Adrenal gland (tissue), 12 donors: ENCODE measurements around the gene PAQR6. TPM values are rescaled to one million over a fixed set of nuclear protein-coding genes. Genes with fewer than 3 reads are reported as not detected.

Experiments used
- DNase-seq, 7 donors: peaks; one replicate each; pipeline ENCODE4 v3.0.0-alpha.2; 2019 to 2020
- H3K27ac ChIP-seq, 5 donors: fragments of 200-600 bp; sonication (generic) in 4 of 5; 1 replicate in 3 of 5; 2 replicates in 2 of 5; pipeline versions ENCODE4 v1.5.1 to v1.8.0; 2016 to 2020; ENCODE audit warnings: mild to moderate bottlenecking in 1 of 5
- H3K27me3 ChIP-seq: fragments of 200-600 bp; 2 replicates; pipeline ENCODE4 v1.8.0; 2021
- H3K36me3 ChIP-seq, 2 donors: fragments of 200-600 bp; replicated peaks in 1 of 2; 1 replicate in 1 of 2; 2 replicates in 1 of 2; pipeline versions ENCODE4 v1.5.1 to v1.8.0; 2018 to 2022
- H3K4me1 ChIP-seq, 2 donors: fragments of 200-600 bp; replicated peaks in 1 of 2; 1 replicate in 1 of 2; 2 replicates in 1 of 2; pipeline versions ENCODE4 v1.5.1 to v1.8.0; 2018 to 2021
- H3K4me3 ChIP-seq, 4 donors: fragments of 200-600 bp; sonication (generic) in 3 of 4; one replicate each; pipeline ENCODE4 v1.5.1; 2016 to 2018
- H3K9me3 ChIP-seq, 3 donors: fragments of 200-600 bp; sonication (generic) in 1 of 3; replicated peaks in 1 of 3; 1 replicate in 2 of 3; 2 replicates in 1 of 3; pipeline versions ENCODE4 v1.5.1 to v1.8.0; 2016 to 2021
- POLR2A ChIP-seq, 2 donors: fragments of 450-650 bp; IDR thresholded peaks; one replicate each; pipeline ENCODE4 v1.6.1; 2017; ENCODE audit warnings: antibody characterized with exemption in 2 of 2, mild to moderate bottlenecking in 2 of 2, moderate library complexity in 1 of 2
- WGBS, 4 donors: extraction: QIAGEN DNeasy Blood & Tissue Kit in 2 of 4; methylation state at CpG; one replicate each; pipeline versions ENCODE4 v1.1.5 to v1.1.7; 2013 to 2017; 5-methylcytosine and 5-hydroxymethylcytosine counted together
- intact Hi-C, 2 donors: fragments of 100-400 bp; cut with DNase I; formaldehyde crosslinking; loops; one replicate each; pipeline versions ENCODE4 v1.14.1 to v1.15.0; 2022 to 2023
- polyA plus RNA-seq, 3 donors: library from polyadenylated mRNA; stranded (reverse); fragments of 200-250 nt in 2 of 3; fragments of 350-450 nt in 1 of 3; fragmentation: Illumina TruSeq in 1 of 3; extraction: RNeasy Lipid Tissue Mini Kit (QIAGEN cat#74804) in 1 of 3; gene quantifications; one replicate each; pipeline ENCODE4 v1.2.3, GENCODE V29; 2013 to 2014
- total RNA-seq, 9 donors: library from RNA; depleted of rRNA in 4 of 9; stranded (reverse); fragments of >200 nt in 4 of 9; fragments of 120-200 nt in 1 of 9; fragmentation: NEBNext Ultra II Directional in 1 of 9; extraction: Animal tissue kit (Norgen Biotek cat#: 25700) in 1 of 9; gene quantifications; one replicate each; pipeline versions ENCODE4 v1.1.0 to v1.2.4, GENCODE V29; 2013 to 2023
- TF ChIP-seq, protein P1 (sequence below), 6 experiments: fragments of 450-650 bp in 4 of 6; fragments of 200-600 bp in 2 of 6; sonication (generic) in 1 of 6; IDR thresholded peaks; 1 replicate in 5 of 6; 2 replicates in 1 of 6; pipeline versions ENCODE4 v1.5.1 to v1.8.0; 2016 to 2021; ENCODE audit warnings: antibody characterized with exemption in 6 of 6, mild to moderate bottlenecking in 2 of 6, moderate library complexity in 1 of 6
- donor health status: healthy with polysubstance abuse.
- donor health status: Bipolar disorder and iron deficiency.
- donor health status: DM: yes; HTN: yes; CAD: no.
- donor health status: DM: no; HTN: no; CAD: no.
- donor health status: DM: no; HTN: no; CAD: no.
- donor health status: DM: yes; HTN: yes; CAD: no.

Gene PAQR6
- total and polyA plus RNA-seq, 12 donors, result 0.53 to 13.8 (median 1.3) TPM; not detected in 2

DNA sequence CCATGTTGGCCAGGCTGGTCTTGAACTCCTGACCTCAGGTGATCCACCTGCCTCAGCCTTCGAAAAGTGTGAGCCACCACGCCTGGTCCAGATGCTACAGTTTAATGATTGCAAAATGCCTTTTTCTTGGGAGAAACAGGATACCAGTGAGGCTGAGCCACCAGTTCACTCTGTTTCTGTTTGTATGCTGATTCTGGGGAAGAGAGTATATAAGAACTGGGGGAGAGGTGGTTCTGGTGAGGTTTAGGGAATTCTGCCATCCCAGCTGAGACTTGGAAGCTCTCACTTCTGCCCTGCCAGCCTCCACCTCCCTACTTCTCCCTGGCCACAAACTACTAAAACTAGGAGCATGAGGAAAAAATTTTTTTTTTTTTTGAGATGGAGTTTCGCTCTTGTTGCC, 43.2 kb downstream of the PAQR6 start:
- no peaks in the 10 kb centered on the region for H3K9me3 ChIP-seq
- TF ChIP-seq, protein P1, sequence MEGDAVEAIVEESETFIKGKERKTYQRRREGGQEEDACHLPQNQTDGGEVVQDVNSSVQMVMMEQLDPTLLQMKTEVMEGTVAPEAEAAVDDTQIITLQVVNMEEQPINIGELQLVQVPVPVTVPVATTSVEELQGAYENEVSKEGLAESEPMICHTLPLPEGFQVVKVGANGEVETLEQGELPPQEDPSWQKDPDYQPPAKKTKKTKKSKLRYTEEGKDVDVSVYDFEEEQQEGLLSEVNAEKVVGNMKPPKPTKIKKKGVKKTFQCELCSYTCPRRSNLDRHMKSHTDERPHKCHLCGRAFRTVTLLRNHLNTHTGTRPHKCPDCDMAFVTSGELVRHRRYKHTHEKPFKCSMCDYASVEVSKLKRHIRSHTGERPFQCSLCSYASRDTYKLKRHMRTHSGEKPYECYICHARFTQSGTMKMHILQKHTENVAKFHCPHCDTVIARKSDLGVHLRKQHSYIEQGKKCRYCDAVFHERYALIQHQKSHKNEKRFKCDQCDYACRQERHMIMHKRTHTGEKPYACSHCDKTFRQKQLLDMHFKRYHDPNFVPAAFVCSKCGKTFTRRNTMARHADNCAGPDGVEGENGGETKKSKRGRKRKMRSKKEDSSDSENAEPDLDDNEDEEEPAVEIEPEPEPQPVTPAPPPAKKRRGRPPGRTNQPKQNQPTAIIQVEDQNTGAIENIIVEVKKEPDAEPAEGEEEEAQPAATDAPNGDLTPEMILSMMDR (IDR thresholded peaks at IDR 0.05), result no peak
- TF ChIP-seq POLR2A (IDR thresholded peaks at IDR 0.05), result no peak
- H3K36me3 ChIP-seq, result peaks cover 0 to 39% of the 10 kb centered on the region in 2 donors
- H3K27ac ChIP-seq, result no peak overlapping the region
- H3K4me1 ChIP-seq, result peaks cover 0 to 4% of the 10 kb centered on the region in 2 donors
- no peaks in the 10 kb centered on the region for H3K27me3 ChIP-seq
- 86 to 94% (median 91%) methylated on average over 3 of the region's 3 CpGs for WGBS, 4 donors
- DNase-seq, result no peak
- intact Hi-C loops, result no loop called here
- H3K4me3 ChIP-seq, result no peak overlapping the region

DNA sequence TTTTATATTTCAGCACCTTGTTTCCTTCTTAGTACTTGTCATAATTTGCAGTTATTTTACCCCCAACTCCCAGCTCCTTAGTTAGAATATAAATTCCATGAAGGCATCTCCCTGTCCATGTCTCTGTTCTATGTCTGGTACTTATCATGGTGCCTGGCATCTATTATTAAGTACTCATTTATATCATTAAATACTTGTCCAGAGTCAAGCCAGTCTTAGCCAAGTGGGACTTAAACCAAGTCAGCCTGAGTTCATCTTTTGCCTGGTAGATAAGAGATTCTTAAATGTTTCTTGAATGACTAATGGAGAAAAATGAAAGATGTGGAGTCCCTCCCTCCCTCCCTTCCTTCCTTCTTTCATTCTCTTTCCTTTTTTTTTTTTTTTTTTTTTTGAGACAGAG, 44.5 kb downstream of the PAQR6 start:
- Histone ChIP-seq H3K27ac (no peak overlapping the region), H3K9me3 (no peaks in the 10 kb centered on the region), H3K36me3 (peaks cover 0 to 36% of the 10 kb centered on the region in 2 donors), H3K27me3 (no peaks in the 10 kb centered on the region), H3K4me1 (peaks cover 0 to 4% of the 10 kb centered on the region in 2 donors), H3K4me3 (no peak overlapping the region)
- TF ChIP-seq, protein P1 (IDR thresholded peaks at IDR 0.05), result no peak
- intact Hi-C loops, result no loop called here
- no peak for DNase-seq

DNA sequence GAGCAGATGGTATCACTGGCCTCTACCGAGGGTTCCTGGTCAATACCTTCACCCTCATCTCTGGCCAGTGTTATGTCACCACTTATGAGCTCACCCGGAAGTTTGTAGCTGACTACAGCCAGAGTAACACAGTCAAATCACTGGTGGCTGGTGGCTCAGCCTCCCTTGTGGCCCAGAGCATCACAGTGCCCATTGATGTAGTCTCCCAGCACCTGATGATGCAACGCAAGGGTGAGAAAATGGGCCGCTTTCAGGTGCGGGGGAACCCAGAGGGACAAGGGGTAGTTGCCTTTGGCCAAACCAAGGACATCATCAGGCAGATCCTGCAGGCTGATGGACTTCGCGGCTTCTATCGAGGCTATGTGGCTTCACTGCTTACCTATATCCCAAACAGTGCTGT, 47.8 kb downstream of the PAQR6 start:
- no peak for DNase-seq
- H3K4me1 ChIP-seq, result peaks cover 0 to 12% of the 10 kb centered on the region in 2 donors

DNA sequence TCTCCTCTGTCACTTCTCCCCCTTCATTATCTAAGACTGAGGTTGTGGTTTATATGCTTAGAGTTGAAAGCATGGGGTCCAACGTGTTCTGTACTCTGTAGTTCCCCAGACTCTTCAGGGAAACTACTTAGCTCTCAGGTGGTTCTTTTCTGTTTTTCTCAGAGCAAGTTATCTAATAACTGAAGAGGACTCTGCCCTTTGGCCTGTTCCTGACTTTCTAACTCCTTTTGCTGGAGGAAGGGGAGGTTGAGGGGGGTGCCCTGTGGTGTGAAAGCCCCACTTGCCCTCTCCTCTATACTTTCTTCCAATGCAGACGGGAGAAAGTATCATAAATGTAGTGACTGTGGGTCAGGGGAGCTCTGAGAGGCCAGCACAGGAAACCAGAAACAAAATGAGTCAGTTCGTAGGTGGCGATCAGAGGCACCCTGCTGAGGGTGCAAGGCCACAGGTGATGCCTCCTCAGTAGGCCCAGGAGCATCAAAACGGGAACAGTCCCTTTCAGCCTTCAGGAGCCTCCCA, 49.0 kb downstream of the PAQR6 start:
- Histone ChIP-seq H3K36me3 (peaks cover 0 to 17% of the 10 kb centered on the region in 2 donors), H3K27me3 (no peaks in the 10 kb centered on the region), H3K4me1 (peaks cover 0 to 18% of the 10 kb centered on the region in 2 donors), H3K4me3 (no peak overlapping the region), H3K27ac (no peak overlapping the region), H3K9me3 (no peaks in the 10 kb centered on the region)
- no peak for TF ChIP-seq POLR2A (IDR thresholded peaks at IDR 0.05)
- TF ChIP-seq, protein P1 (IDR thresholded peaks at IDR 0.05), result no peak
- 80 to 87% (median 83%) methylated on average over 5 of the region's 5 CpGs for WGBS, 4 donors
- intact Hi-C loops, result no loop called here
- DNase-seq, result no peak

More for the DNA sequence above, 47.8 kb downstream of the PAQR6 start:
- TF ChIP-seq POLR2A (IDR thresholded peaks at IDR 0.05), result no peak
- TF ChIP-seq, protein P1 (IDR thresholded peaks at IDR 0.05), result no peak
- Histone ChIP-seq H3K4me3 (no peak overlapping the region), H3K9me3 (no peaks in the 10 kb centered on the region), H3K27me3 (no peaks in the 10 kb centered on the region), H3K36me3 (peaks cover 0 to 23% of the 10 kb centered on the region in 2 donors), H3K27ac (no peak overlapping the region)
- intact Hi-C loops, result no loop called here
- 89 to 97% (median 96%) methylated on average over 4 to 8 of the region's 8 CpGs for WGBS, 4 donors
